Measurements from ENCODE around the gene MXI1.
A peak's percentile ranks its signal among the peaks of the same experiment; 100 is the strongest.
"Not testable (repeated sequence)": the region's sequence is repeated elsewhere in the genome, so short reads cannot be mapped to it uniquely, and the experiment has no call there.

Gene MXI1

DNA sequence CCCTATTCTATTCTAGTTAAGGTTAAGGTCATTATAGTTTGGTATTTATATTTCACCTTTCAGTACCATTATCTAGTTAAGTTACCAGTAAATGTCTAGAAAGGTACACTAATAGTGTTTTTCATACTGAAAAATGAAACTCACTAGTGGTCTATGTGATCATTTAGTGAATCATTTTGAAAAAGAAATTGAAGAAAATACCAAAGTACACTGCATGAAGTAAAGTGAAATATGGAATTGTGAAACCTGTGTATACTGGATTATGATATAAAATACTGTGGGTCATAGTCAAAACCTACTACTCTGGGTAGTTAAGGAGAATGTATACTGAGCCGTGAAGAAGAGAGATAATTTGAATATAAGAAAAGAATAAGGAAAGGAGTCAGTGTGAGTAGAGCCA, 44.0 kb downstream of the MXI1 start:
- H3K4me1 Mint-ChIP-seq; H3K4me3 Mint-ChIP-seq; DNase-seq (ENCODE audit: low spot score in 2 of 2); H3K27ac Mint-ChIP-seq; H3K27me3 Mint-ChIP-seq; H3K9me3 Mint-ChIP-seq; ATAC-seq (ENCODE audit: low read depth): not testable (repeated sequence)
- peaks cover 17% of the 10 kb centered on the region for H3K36me3 Mint-ChIP-seq

DNA sequence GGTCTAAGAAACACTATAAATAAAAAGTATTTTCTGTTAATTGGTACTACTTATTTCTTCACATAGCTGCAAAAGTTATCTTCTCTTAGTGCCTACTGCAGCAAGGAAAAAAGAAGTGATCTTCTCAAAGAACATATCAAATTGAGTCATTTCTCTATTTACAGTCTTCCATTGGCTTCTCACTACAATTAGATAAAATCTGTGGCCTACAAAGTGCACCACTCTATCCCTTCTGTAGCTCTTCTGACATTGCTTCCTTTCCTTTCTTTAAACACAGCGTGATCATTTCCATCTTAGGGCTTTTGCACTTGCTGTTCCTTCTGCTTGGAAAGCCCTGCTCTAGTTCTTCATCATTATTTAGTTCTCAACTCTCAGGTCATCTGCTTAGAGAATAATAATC, 44.7 kb downstream of the MXI1 start:
- Mint-ChIP-seq H3K4me1 (peaks cover 5% of the 10 kb centered on the region), H3K27ac (no peak overlapping the region), H3K9me3 (peaks cover 3% of the 10 kb centered on the region), H3K27me3 (no peaks in the 10 kb centered on the region), H3K4me3 (no peak overlapping the region), H3K36me3 (peaks cover 19% of the 10 kb centered on the region)
- DNase-seq (ENCODE audit: low spot score in 2 of 2) (no peak), ATAC-seq (ENCODE audit: low read depth) (no peak)

DNA sequence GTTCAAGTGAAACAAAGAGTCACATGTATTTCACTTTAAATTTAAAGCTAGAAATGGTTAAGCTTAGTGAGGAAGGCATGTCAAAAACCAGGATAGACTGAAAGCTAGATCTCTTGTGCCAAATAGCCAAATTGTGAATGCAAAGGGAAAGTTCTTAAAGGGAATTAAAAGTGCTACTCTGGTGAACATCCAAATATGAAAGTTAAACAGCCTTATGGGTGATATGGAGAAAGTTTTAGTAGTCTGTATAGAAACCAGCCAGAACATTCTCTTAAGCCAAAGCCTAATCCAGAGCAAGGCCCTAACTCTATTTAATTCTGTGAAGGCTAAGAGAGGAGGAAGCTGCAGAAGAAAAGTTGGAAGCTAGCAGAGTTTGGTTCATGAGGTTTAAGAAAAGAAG, 47.1 kb downstream of the MXI1 start:
- no peaks in the 10 kb centered on the region for H3K27me3 Mint-ChIP-seq
- ATAC-seq (ENCODE audit: low read depth) (no peak), DNase-seq (ENCODE audit: low spot score in 2 of 2) (no peak)
- peaks cover 5% of the 10 kb centered on the region for H3K4me1 Mint-ChIP-seq
- no peak overlapping the region for H3K27ac Mint-ChIP-seq
- peaks cover 14% of the 10 kb centered on the region for H3K36me3 Mint-ChIP-seq
- H3K9me3 Mint-ChIP-seq, result peaks cover 3% of the 10 kb centered on the region
- H3K4me3 Mint-ChIP-seq, result no peak overlapping the region

GRCh38 chr10:110258542-110258941, 51.1 kb downstream of the MXI1 start:
- DNase-seq (ENCODE audit: low spot score in 2 of 2) (no peak), ATAC-seq (ENCODE audit: low read depth) (no peak)
- no peak overlapping the region for H3K4me3 Mint-ChIP-seq
- H3K27me3 Mint-ChIP-seq, result no peaks in the 10 kb centered on the region
- peaks cover 16% of the 10 kb centered on the region for H3K36me3 Mint-ChIP-seq
- no peak overlapping the region for H3K27ac Mint-ChIP-seq
- H3K9me3 Mint-ChIP-seq, result peaks cover 3% of the 10 kb centered on the region
- peaks cover 5% of the 10 kb centered on the region for H3K4me1 Mint-ChIP-seq

DNA sequence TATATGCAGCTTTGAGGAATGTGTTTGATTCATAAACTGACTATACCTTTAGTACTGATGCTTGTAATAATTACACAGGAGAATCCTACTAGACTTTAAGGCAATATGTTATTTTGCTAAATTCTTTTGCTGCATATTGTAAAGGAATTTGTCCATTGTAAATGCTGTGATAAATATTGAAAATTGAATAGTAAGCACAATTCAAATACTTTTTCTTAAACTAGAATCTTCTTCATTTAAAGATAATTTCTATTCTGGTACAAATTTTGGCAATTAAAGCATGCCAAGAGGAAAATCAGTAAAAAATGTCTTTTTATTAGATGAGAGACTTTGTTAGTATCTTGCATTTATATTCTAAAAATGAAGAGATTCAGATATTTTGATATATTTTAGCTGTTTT, 51.9 kb downstream of the MXI1 start:
- Mint-ChIP-seq H3K36me3 (peaks cover 16% of the 10 kb centered on the region), H3K27ac (no peak overlapping the region)

DNA sequence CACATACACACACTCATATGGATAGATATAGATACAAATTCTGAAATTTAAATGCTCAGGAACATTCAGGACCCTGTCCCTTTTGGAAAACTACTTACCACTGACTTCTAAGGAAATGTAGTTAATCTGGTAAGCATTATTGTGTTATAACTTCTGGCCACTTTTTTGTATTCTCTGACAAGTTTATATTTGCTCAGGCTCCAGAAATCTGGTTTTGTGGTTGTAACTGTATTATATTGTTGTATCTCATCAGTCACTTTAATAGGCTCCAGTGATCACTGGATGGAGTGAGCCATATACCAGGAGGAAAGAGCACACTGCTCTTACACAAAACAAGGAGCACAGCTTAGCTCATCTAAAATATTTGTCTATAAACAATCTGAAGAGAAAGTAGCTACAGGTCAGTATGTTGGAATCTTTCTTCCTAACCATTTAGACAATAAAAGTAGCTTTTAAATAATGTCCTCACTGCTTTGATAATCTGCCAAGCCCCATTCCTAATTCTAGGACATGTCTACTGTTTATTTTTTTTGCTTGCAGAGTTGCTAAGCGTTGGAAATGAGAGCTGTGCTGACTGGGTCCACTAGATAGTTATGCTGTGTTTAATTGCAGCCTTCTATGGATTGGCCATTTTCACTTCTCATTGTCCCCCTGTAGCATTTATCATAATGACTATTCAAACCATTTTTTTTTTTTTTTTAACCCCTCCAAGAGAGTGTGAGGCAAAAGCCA, 53.5 kb downstream of the MXI1 start:
- no peaks in the 10 kb centered on the region for H3K4me1 Mint-ChIP-seq
- DNase-seq (ENCODE audit: low spot score in 2 of 2) (no peak), ATAC-seq (ENCODE audit: low read depth) (no peak)
- H3K27ac Mint-ChIP-seq, result no peak overlapping the region
- H3K36me3 Mint-ChIP-seq, result peaks cover 7% of the 10 kb centered on the region
- H3K27me3 Mint-ChIP-seq, result no peaks in the 10 kb centered on the region
- H3K4me3 Mint-ChIP-seq, result no peak overlapping the region
- no peaks in the 10 kb centered on the region for H3K9me3 Mint-ChIP-seq

More for the DNA sequence above, 51.9 kb downstream of the MXI1 start:
- no peak for DNase-seq (ENCODE audit: low spot score in 2 of 2)
- Mint-ChIP-seq H3K27me3 (no peaks in the 10 kb centered on the region), H3K9me3 (peaks cover 3% of the 10 kb centered on the region), H3K4me1 (peaks cover 3% of the 10 kb centered on the region), H3K4me3 (no peak overlapping the region)
- no peak for ATAC-seq (ENCODE audit: low read depth)

DNA sequence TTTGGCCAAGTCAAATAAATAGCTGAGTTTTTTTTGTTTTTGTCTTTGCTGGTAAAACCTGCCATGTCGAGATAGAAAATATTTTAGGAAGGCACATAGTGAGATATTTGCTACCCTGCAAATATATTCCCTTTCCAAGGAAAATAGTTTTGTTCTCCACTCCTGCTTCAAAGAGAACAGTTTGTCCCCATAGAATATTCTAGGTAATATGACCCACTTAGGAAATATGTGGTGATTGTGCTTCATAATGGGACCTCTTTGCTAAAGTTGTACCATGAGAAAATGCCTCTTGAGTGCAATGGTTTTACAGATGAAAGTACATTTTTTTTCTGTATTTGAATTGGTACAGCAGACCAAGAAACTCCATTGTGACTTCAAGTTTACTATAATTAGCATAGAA, 55.8 kb downstream of the MXI1 start:
- Mint-ChIP-seq H3K4me1 (peaks cover 2% of the 10 kb centered on the region), H3K9me3 (no peaks in the 10 kb centered on the region), H3K36me3 (peaks cover 4% of the 10 kb centered on the region), H3K27ac (no peak overlapping the region), H3K4me3 (no peak overlapping the region), H3K27me3 (no peaks in the 10 kb centered on the region)
- no peak for DNase-seq (ENCODE audit: low spot score in 2 of 2)
- no peak for ATAC-seq (ENCODE audit: low read depth)

DNA sequence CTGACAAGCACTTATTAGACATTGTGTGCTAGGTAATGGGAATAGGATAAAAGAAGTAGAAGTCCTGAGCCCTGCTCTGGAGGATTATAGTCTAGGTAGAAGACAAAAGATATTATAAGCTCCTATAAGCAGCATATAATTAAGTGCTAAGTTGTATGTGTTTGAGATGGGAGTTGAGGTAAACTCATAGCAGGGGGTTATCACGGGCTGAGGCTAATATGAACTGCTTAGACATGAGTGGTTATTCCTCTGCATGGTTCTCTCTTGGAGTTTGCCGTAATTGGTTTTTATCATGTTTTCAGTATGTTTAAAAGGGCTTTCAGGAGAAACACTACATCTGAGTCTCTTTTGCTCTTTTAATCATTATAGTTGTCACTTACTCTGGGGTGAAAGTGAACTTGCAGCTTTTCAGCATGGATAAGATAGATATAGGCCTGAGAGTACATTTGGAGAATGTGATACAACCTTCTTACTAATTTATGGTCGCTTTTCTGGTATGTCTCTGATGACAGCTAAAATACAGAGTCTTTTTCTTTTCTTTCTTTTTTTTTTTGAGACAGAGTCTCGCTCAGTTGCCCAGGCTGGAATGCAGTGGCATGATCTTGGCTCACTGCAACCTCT, 58.3 kb downstream of the MXI1 start:
- ATAC-seq (ENCODE audit: low read depth) (no peak), DNase-seq (ENCODE audit: low spot score in 2 of 2) (no peak)
- H3K4me1 Mint-ChIP-seq, result peaks cover 13% of the 10 kb centered on the region
- H3K36me3 Mint-ChIP-seq, result peaks cover 4% of the 10 kb centered on the region
- no peaks in the 10 kb centered on the region for H3K9me3 Mint-ChIP-seq
- no peak overlapping the region for H3K27ac Mint-ChIP-seq
- no peak overlapping the region for H3K4me3 Mint-ChIP-seq
- no peaks in the 10 kb centered on the region for H3K27me3 Mint-ChIP-seq

DNA sequence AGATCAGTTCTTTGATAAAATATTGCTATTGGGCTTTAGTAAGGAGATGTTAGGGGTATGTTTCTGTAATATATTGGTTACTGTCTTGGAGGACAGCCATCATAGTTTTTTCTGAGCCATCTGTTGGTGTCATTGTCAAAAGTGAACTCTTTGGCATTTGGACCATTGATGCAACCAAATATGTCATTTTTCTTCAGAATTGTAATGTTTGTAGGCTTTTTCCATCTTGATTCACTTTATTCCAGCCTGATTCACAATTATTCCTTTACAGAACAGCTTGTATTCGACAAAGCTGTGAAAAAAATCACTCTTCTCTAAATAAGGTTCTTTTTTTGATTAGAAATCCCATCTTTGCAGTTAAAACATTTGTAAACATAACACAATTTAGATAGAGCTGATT, 59.9 kb downstream of the MXI1 start:
- Mint-ChIP-seq H3K9me3 (no peaks in the 10 kb centered on the region), H3K27me3 (no peaks in the 10 kb centered on the region), H3K27ac (no peak overlapping the region), H3K4me1 (peaks cover 13% of the 10 kb centered on the region), H3K36me3 (peaks cover 2% of the 10 kb centered on the region), H3K4me3 (no peak overlapping the region)
- ATAC-seq (ENCODE audit: low read depth), result no peak
- DNase-seq (ENCODE audit: low spot score in 2 of 2), result no peak

GRCh38 chr10:110268442-110268841, 61.0 kb downstream of the MXI1 start:
- Mint-ChIP-seq H3K27me3 (no peaks in the 10 kb centered on the region), H3K4me3 (no peak overlapping the region), H3K4me1 (peaks cover 16% of the 10 kb centered on the region), H3K9me3 (no peaks in the 10 kb centered on the region), H3K36me3 (peaks cover 2% of the 10 kb centered on the region), H3K27ac (no peak overlapping the region)
- DNase-seq (ENCODE audit: low spot score in 2 of 2) (no peak), ATAC-seq (ENCODE audit: low read depth) (peak; percentile 42)

GRCh38 chr10:110268971-110269370, 61.6 kb downstream of the MXI1 start:
- Mint-ChIP-seq H3K27me3 (no peaks in the 10 kb centered on the region), H3K36me3 (peaks cover under 1% of the 10 kb centered on the region), H3K4me3 (no peak overlapping the region), H3K27ac (peak overlapping the region; percentile 63), H3K4me1 (peaks cover 20% of the 10 kb centered on the region), H3K9me3 (no peaks in the 10 kb centered on the region)
- no peak for DNase-seq (ENCODE audit: low spot score in 2 of 2)
- ATAC-seq (ENCODE audit: low read depth), result no peak

DNA sequence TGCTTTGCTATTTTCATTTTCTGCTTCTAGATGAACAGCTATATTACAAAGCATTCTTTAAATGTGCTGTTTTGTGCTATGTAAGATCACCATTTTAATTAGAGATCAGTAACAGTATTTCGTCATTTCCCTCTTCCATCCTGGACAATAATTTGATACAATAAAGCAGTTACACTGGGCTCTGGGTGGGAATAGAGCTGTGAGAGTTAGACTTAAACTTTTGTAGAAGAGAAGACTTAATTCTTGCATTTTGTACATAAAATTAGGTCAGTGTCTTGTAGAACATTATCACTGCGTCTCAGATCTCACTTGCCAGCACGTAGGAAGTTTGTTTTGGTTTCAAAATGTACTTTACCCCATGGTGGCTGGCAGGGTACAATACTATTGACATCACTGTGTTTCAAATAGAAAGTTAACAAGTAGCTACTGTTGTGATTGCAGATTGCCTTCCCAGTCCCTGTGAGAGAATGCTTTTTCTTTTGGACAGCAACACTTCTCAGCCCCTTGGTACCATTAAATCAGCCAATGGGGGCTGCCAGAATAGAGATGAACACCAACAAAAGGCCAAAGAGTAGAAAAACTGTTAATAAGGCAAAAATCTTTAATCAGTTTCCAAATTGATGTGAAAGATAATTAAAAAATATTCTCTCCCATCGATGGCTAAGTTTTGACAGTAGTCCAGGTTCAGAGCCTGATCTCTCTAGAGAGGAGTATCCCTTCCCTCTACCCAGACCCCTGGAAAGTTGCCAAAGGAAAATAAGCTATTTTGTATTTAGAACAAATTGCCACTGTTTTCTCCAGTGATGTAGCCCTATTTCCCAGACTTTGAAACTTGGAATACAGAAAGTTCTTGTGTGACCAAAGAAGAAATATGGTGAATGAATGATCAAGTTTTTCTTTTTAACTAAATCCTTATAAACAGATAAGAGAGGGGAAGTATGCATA, 62.2 kb downstream of the MXI1 start:
- Mint-ChIP-seq H3K27me3 (no peaks in the 10 kb centered on the region), H3K36me3 (no peaks in the 10 kb centered on the region), H3K9me3 (no peaks in the 10 kb centered on the region), H3K4me1 (peaks cover 22% of the 10 kb centered on the region), H3K4me3 (peak overlapping the region; percentile 35), H3K27ac (peak overlapping the region; percentile 63)
- peak; percentile 44 for ATAC-seq (ENCODE audit: low read depth)
- no peak for DNase-seq (ENCODE audit: low spot score in 2 of 2)

GRCh38 chr10:110272995-110273394, 65.6 kb downstream of the MXI1 start:
- not testable (repeated sequence) for ATAC-seq (ENCODE audit: low read depth); H3K36me3 Mint-ChIP-seq; DNase-seq (ENCODE audit: low spot score in 2 of 2); H3K27me3 Mint-ChIP-seq; H3K27ac Mint-ChIP-seq; H3K9me3 Mint-ChIP-seq
- peaks cover 23% of the 10 kb centered on the region for H3K4me1 Mint-ChIP-seq
- peak overlapping the region; percentile 35 for H3K4me3 Mint-ChIP-seq

- Mint-ChIP-seq H3K27me3 (no peaks in the 10 kb centered on the region), H3K4me1 (peaks cover 21% of the 10 kb centered on the region), H3K27ac (no peak overlapping the region), H3K4me3 (no peak overlapping the region), H3K36me3 (peaks cover 2% of the 10 kb centered on the region), H3K9me3 (no peaks in the 10 kb centered on the region)
- no peak for DNase-seq (ENCODE audit: low spot score in 2 of 2)
- peak; percentile 52 for ATAC-seq (ENCODE audit: low read depth)
Observed at GRCh38 chr10:110273474-110273873, 66.1 kb downstream of the MXI1 start.
